HG03280 (cell line): ENCODE results near the gene TPM3.
"Not testable (repeated sequence)": the region's sequence is repeated elsewhere in the genome, so short reads cannot be mapped to it uniquely, and the experiment has no call there.

Experiments
- ATAC-seq: cut with Tn5 transposase; IDR thresholded peaks from one replicate; pipeline ENCODE4 v1.9.1; 2021; ENCODE audit warnings: mild to moderate bottlenecking, moderate library complexity; ENCODE audit not compliant: unreplicated experiment

The TPM3 gene

DNA sequence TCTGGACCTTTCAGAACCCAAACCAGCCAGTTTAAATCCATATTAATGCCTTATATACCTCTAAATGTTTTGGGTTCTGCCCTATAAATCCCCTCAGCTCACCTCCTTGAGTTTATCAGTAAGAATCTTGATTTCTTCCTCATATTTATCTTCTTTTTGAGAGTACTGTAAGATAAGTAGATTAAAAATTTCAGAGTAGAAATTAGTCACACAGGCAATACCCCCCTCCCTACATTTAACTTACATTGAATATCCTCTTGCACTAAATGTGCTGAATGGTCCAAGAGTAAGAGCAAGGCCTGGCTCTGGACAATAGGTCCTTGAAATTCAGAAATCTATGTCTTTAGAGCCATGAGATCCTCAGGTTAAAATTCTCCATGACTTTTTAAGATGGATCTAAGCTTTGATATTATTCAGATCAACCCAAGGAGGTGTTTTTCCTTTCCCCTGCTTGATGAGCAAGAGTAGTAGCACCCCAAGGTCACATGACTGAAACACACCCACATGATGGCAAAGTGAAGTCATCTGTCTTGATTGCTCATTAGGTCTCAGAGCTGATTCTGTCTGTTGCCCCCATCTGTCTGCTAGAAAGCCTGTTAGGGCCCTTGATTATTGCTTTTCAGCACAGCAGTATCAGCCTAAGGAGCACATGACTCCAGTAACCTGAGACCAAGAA is 21.2 kb downstream of the TPM3 start:
- ATAC-seq = no peak

DNA sequence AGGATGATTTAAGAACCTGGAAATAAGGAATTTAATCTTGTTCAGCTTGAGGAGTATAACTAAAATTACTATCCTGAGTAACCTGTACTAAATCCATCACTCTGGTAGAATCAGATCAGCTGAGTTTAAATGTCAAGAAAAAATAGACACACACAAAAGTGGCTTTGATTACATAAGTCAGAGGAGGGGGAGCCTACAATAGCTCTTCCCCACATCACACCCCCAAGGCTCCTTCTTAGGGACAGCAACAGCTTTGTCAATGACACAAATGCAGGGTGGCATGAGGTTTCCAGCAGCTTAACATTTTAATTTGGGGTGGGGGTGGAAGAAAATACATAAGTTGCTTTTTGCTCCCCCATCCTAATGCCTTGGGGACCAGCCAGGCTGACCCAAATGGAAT is 24.4 kb downstream of the TPM3 start:
- ATAC-seq = no peak

DNA sequence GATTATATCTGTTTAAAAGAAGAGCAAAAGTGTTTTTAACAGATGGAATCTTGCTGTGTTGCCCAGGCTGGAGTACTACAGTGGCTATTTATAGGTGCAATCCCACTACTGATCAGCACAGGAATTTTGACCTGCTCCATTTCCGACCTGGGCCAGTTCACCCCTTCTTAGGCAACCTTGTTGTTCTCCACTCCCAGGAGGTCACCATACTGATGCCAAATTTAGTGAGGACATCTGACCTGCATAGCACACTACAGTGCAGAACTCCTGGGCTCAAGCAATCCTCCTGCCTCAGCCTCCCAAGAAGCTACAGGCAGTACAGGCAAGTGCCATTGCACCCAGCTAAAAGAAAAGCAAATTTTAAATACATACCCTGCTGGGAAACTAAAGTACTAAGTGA is 25.7 kb downstream of the TPM3 start:
- no peak for ATAC-seq

DNA sequence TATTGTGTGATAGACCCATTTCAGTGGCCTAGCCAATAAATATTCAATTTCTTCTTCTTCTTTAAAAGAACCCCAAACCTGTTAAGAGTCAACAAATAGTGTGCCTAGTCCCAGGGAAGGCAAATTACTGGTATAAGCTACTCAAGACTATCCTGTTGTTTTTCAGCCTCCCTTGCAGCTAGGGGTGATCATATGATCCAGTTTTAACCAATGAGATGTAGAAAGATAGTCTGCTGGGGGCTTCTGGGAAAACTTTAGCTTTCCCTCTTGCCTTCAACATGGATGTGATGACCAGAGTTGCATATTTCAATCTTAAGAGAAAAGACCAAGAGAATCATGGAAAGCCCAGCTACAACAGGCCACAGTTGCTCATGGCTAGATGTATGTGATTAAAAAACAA is 32.3 kb downstream of the TPM3 start:
- ATAC-seq = no peak

DNA sequence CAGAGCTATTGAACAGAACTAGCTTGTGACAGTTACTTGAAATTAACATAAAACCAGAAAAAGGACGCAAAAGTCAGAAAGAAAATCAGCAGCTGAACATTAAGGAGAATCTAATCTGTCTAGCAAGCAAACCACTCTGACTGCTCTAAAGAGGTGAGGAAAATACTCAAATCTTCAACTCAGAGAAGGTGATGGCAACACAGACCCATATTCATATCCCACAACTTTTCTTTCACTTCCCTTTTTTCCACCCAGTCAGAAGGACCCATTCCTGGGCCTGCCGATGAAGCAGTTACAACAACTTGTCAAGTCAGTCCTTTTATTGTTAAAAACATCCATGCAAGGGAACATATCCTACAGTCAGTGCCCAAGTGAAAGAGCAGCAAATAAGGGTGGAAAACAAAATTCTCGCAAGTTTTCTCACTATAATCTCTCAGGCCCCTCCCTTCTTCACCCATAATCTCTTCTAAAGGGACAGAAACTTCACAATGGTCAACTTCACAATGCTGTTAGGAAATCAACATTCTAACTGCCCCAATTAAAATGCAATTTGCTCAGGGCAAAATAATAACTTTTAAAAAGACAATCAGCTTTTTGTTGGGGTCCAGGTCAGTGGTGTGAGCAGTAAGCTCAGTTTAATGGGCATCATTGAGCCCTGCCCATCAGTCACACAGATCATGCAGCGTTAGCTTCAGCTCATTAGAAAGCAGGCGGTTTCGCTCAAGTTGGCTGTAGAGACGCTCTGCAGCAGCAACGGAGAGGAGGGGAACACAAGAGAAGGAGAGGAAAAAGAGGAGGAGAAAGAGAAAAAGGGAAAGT is 33.4 kb downstream of the TPM3 start:
- peak; percentile 30 for ATAC-seq

DNA sequence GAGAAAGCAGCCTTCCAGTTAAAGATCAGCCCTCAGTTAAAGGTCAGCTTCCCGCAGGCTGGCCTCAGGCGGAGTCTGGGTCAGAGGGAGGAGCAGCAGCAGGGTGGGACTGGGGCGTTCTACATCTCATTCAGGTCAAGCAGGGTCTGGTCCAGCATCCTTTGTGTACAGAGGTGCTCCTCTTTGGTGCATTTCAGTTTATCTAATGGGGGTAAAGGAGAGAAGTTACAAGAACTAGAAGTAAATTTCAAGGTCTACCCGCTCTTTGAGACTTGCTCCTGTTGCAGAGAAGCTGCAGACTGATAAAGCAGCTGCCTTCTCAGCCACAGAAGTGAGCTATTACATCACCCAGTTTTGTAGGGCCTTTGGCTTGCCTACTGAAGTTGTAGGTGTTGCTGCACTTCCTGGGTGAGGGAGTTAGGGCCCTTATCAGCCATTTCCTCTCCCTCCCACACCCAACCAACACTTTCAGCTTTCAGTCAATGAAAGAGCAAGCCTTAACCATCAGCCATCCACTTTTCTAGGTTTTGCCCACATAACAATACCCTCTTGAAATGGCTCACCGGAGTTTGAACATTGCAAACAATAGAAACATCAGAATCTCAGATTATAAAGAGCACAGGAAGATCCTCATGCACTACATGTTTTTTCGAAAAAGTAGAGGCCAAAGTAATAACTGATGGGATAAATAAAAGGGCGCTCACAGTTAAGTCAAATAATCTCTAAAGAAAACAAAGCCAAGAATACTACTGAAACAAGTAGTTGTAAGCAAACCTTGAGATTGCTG is 34.2 kb downstream of the TPM3 start:
- peak; percentile 87 for ATAC-seq

DNA sequence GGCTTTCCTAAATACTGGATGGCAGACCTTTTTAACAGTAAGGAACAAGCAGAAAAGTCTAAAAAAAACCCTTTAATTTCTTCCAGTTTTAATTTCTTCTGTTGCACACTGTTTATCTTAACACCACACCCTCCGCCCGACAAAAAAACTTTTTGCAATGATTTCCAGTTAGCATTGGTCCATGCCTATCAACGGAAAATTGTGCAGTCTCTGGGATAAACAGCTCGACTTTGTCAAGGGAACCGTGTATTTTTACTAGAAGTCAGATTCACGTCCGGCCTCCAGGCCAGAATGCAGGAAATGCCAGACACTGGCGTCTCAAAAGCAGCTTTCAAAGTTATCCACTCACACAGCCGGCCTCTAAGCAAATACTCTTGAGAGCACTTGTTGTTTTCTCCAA is 36.6 kb downstream of the TPM3 start:
- ATAC-seq = no peak

DNA sequence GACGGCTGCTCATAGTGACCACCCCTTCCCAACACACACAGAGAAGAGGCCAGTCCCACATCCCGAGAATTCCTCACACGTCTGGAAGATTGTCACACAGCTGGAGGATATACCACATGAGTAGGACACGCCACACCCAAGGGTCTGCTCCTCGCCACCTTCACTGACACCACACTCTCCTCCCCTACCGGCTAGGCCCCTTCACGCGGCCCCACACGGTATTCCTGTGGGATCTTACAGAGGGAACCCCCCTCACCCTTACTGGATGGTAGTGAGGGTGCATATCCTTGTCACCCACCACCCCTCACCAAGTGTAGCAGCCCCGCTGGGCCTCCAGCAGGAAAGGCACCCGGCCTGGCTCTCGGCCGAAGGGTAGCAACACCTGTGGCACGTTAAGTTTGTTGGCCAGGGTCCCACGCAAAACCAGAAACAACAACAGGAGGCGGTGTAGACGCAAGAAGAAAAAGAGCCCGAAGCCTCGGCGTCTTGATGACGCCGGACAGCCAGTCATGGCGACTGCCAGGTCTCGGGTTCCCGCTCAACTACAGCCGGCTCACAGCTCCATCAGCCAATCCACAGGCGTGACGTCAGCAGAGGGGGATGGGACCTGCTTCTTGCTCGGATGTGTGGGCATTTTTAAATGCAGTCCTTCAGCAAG is 37.2 kb downstream of the TPM3 start, which contains the start of gene NUP210L:
NUP210L (minus strand) TSS at position 540 of the 658 bp plus-strand sequence.
- ATAC-seq = no peak

DNA sequence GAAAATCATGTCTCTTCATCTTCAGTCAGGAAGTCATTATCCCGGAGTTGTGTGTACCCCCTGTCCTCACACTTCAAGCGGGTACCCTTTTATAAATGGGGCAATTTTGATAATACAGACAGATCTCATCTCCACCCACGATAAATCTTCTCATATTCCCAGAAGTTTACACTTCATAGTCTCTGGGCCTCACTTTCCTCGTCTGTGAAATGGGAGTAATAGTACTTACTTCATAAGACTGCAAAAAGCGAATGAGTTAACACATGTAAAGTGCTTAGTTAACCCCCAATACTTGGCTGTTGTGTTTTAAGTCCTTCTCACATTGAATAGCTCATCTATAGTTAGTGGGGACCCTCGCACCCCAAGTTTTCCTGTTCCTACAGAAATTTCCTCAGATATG is 37.8 kb downstream of the TPM3 start:
- no peak for ATAC-seq

DNA sequence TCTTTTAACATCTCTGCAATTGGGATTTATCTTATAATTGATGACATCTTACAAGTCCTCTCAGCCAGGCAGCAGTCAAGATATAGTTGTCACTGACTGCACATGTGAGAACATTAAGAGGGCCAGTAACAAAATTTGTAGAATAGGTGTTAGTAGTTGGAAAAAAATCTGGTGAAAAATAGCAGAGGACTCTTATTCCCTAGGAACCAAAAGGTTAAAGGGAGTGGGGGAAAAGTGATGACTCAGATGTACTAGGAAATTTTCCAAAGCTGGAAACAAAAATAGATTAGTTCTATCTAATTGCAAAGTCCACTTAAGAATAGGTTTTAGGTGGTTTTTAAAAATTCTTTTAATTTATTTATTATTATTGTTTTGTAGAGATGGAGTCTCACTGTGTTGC is 40.6 kb downstream of the TPM3 start:
- ATAC-seq = no peak

DNA sequence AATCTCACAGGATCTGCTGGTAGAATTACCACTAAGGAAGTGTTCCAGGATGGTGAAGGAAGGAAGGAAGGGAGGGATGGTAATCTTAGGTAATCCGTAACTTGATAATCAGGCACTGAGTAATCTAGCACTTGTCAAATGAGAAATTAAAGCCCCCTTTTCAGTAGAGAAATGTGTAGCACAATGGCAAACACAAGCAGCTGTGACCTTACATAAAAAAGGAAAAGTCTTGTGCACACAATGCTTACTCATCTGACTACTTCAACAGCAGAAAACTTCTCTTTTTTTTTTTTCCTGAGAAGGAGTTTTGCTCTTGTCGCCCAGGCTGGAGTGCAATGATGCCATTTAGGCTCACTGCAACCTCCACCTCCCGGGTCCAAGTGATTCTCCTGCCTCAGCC is 43.1 kb downstream of the TPM3 start:
- no peak for ATAC-seq

DNA sequence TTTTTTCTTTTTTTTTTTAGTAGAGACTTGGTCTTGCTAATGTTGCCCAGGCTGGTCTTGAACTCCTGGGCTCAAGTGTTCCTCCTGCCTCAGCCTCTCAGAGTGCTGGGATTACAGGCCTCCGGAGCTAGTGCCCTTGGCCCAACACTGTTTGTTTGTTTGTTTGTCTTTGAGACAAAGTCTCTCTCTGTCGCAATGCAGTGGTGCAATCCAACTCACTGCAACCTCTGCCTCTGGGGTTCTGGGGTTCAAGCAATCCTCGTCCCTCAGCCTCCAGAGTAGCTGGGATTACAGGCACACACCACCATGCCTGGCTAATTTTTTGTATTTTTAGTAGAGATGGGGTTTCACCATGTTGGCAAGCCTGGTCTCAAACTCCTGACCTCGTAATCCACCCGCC is 44.4 kb downstream of the TPM3 start:
- not testable (repeated sequence) for ATAC-seq

DNA sequence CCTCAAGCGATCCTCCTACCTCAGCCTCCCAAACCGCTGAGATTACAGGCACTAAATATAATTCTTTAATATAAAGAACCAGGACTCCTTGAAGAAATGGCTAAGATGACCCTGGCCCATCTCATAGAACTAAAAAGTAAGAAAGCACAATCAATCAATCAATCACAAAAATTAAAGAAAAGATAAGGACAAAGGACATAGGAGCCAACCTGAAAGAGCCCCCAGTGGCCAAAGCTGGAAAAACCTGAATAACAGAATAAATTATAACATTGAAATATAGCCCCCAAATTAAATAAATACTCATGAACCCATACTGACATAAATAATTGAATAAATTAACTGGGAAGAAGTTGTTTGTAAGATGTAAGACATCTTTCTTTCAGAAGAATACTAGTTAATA is 45.9 kb downstream of the TPM3 start:
- ATAC-seq = no peak

DNA sequence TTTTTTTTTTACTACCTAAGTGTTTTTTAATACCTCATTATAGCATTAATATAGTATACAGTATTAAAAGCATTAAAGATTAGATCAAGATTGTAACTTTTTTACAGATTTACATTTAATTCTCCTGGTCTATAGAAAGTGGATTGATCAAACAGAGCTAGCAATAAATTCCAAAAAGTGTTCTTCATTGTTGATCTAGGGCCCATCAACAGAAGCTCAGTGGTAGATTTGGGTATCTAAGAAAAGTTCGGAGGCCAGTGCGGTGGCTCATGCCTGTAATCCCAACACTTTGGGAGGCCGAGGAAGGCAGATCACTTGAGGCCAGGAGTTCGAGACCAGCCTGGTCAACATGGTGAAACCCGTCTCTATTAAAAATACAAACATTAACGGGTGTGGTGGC is 49.5 kb downstream of the TPM3 start:
- no peak for ATAC-seq

DNA sequence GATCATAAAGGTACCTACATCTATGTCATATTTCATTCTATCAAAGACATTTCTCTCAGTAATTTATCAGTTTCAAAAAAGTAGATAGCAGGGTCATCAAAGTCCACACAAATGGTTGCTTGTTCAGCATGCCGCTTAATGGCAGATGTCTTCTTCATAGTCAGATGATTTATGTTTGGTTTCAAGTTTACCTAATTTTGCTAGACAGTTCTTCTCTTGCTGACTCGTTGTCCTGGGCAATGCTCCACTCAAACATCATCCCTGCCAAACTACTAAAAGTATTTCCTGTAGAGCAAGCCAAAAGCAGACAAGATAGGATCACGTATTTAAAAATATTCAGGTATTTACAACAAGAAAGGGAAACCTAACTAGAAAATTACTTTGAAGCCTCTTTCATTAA is 50.7 kb downstream of the TPM3 start:
- no peak for ATAC-seq

DNA sequence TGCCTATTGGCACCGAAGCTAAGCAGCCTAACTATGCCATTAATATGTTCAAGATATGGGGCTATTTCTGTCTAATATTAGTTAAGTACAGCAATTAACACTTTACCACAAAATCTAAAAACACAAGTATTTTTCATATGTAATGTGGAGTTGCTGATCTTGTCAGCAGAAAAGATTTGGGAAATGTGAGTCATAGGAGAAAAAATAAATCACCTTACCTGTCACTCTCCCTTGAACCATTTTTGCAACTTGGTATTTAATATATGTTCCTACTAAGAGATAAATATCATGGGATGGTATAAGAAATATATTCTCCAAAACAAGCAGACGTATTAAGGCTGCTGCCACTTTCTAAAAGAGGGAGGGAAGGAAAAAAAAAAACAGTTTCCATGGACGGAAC is 54.0 kb downstream of the TPM3 start:
- ATAC-seq = no peak

DNA sequence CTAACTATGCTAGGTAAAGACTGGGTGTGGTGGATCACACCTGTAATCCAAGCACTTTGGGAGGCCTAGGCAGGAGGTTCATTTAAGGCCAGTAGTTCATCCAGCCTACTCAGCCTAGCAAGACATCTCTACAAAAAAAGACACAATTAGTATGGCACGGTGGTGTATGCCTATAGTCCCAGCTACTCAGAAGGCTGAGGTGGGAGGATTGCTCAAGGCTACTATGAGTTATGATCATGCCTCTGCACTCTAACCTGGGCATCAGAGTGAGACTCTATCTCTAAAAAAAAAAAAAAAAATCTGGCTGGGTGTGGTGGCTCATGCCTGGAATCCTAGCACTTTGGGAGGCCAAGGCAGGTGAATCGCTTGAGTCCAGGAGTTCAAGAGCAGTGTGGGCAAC is 58.6 kb downstream of the TPM3 start:
- ATAC-seq = no peak

DNA sequence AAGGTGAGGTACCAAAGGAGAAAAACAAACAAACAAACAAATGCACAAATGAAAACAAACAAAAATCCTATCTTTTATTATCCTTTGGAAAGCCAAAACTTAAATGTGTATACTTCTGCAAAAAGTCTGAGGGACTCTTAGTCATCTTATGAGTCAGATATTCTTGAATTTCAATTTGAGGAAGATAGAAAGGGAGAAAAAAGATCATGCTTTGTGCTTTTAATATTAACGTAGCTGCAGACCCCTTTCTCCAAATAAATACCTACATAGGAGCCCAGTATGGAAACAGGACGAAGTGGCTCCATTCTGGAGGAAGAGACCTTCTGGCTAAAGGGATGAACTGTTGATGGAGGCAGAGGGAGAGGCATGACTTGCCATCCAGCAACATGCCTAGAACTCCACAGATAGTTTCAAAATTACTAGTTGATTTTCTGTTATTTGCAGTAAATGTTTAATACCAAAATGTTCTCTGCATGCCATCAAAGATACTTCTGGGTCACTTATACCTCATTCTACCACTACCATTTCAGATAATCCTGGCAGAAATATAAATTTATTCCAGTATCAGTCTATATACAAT is 62.4 kb downstream of the TPM3 start:
- ATAC-seq = no peak

DNA sequence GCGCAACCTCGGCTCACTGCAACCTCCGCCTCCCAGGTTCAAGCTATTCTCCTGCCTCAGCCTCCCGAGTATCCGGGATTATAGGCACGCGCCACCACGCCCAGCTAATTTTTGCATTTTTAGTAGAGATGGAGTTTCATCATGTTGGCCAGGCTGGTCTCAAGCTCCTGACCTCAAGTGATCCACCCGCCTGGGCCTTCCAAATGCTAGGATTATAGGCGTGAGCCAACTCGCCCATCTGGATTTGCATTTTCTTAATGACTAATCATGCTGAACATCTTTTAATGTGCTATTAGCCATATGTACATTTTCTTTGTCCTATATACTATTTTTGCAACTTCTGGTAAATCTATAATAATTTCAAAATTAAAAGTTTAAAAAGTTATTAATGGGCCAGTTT is 68.7 kb downstream of the TPM3 start:
- not testable (repeated sequence) for ATAC-seq

DNA sequence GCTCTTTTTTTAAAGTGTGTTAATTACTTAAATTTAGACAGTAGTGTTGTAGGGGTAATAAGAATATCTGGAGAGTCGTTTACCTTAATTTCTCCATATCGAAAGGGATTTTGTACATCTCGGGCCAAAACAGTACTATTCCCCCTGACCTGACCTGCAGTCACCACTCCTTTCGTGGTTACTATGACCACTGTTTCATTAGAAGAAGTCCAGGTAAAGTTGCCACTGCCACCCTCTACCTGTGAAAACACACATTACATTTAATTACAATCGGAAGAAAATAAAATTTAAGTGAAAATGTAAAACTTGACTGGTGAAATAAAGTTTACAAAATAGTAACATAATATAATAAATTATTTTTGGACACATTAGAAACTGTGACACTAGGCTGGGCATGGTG is 74.3 kb downstream of the TPM3 start:
- ATAC-seq = no peak

DNA sequence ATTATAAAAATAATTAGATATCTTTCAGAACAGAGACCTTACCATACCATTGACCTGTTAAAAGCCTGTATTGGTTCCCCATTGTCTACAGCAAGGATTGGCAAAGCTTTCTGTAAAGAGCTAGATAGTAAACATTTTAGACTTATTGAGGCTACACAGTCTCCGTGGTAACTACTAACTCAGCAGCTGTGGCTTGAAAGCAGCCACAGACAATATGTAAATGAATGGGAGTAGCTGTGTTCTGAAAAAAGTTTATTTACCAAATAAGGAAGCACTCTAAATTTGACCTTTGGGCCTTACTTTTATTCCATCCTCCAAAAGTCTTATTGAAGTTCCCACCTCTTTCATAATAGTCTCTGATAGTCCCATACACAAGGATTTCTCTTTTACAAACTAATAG is 76.7 kb downstream of the TPM3 start:
- ATAC-seq = no peak
